HG03378 (cell line): ENCODE measurements around the gene FAM200A.
"Not testable (repeated sequence)": the region's sequence is repeated elsewhere in the genome, so short reads cannot be mapped to it uniquely, and the experiment has no call there.

Source experiments
- ATAC-seq: cut with Tn5 transposase; IDR thresholded peaks from one replicate; pipeline ENCODE4 v1.9.1; 2021; ENCODE audit warnings: mild to moderate bottlenecking, moderate library complexity; ENCODE audit not compliant: unreplicated experiment

FAM200A gene

DNA sequence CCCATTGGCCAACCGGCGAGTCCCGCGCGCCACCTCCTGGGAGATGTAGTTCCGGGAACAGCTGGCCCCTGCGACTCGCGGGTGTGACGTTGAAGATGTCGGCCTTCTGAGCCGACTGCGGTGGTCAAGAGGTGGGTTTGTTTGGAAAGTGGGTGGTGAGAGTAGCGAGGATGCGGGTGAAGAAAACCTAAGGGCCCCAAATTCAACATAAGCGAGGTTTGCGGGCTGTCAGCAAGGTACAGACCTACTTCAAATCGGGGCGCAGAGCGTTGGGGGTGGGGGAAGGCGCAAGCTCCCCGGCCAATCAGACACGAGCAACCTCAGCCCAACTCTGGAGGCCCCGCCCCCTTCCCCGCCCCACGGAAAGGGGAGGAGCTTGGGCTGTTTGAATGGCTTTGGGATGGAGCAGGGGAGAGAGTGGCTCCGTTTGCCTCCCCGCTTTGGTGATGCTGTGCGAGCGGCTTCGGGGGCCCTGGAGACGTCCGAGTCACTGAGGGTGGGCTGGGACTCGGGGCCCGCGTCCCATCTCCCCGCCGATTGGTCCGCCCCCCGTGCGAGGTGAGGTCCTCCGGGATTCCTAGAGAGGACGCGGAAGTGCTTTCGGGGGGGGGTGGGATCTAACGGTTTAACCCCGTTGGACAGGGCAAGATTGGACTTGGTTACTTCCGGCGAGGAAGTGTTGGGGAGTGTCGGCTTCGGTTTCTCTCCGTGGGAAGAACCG is 47.2 kb downstream of the FAM200A start, which contains the start of gene ZKSCAN5:
Gene ZKSCAN5, plus strand, starts transcription at position 60 of the 721 bp plus-strand sequence. CDS start 1,383 bp downstream, outside the sequence.
- ATAC-seq, result peak; percentile 66

DNA sequence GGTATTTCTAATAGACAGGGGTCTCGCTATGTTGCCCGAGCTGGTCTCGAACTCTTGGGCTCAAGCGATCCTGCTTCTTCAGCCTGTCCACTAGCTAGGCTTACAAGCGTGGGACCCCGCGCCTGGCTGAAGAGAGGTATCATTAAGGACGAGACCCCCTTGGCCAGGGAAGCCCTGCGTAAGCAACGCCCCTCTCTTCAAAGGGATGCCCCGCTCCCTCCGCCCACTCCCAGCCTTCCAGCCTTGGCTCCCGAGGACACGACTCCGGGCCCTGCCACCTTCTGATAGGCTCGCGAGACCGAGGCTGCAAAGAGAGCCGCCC is 47.7 kb downstream of the FAM200A start:
- no peak for ATAC-seq

DNA sequence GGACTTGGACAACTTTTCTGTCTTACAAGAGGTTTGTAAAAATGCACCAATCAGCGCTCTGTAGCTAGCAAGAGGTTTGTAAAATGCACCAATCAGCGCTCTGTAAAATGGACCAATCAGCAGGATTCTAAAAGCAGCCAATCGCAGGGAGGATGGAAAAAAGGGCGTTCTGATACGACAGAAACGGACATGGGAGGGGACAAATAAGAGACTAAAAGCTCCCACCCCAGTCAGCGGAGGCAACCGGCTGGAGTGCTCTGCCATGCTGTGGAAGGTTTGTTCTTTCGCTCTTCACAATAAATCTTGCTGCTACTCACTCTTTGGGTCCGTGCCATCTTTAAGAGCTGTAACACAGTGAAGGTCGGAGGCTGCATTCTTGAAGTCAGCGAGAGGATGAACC is 50.7 kb downstream of the FAM200A start:
- not testable (repeated sequence) for ATAC-seq

DNA sequence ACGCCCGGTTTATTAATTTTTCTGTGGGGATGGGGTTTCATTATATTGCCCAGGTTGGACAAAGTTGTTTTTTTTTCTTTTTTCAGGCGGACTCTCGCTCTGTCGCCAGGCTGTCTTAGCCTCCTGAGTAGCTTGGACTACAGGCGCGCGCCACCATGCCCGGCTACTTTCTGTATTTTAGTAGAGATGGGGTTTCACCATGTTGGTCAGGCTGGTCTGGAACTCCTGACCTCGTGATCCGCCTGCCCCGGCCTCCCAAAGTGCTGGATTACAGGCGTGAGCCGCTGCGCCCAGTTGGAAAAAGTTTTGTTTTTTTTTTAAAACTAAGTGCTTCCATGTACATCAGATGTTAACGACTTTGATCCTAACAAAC is 51.3 kb downstream of the FAM200A start:
- no peak for ATAC-seq

DNA sequence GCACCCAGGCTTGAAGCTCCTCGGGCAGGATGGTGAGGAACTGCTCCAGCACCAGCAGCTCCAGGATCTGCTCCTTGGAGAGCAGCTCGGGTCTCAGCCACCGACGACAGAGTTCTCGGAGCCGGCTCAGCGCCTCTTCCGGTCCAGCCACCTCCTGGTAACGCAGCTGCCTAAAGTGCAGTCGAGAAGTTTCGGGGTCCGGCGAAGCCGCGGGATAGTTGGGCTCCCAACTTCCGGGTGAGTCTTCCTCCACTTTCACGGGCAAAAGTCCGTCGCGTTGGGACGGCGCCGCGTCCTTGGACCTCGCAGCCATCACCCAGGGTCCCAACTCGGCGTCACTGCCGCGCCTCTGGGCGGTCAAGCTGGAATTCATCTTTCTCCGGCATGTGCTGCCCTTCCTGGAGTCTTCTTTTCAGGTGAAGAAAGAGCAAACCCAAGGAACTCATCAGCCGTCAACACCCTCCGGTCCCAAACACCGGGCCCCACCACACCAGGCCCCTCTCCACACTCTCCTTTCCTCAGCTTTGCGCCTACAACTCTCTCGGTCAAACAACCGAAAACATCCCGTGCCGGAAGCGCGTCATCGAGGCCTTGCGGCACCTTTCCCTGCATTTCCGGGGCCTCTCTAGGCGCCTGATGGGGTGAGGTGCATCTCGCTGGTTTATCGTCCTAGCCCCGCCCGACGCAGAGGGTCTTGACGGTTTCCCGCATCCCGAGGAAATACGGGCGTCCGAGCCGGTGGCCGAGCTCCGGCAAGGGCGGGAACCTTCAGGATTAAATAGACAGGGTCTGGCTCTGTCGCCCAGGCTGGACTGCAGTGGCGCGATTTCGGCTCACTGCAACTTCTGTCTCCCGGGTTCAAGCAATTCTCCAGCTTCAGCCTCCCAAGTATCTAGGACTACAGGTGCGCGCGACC is 51.9 kb downstream of the FAM200A start, which contains the start of gene ZNF394:
Gene ZNF394, minus strand, starts transcription at position 561 of the 916 bp plus-strand sequence. Its CDS starts 188 bp downstream, at position 373.
- peak; percentile 44 for ATAC-seq

DNA sequence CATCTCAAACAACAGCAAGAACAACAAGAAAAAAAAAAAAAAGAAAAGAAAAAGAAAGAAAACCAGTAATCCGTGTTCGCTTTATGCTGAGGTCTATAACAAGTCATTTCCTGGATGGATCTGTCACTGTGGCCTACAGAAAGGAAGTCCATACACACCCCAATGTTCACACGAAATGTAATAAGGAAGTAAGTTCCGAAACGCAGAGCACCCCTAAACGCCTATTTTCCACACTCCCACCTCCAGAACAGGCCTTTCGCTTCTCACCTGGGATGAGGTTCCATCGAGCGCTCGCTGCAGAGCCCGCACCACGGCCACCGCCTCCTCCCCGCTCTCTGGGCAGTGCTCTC is 52.6 kb downstream of the FAM200A start:
- peak; percentile 14 for ATAC-seq

DNA sequence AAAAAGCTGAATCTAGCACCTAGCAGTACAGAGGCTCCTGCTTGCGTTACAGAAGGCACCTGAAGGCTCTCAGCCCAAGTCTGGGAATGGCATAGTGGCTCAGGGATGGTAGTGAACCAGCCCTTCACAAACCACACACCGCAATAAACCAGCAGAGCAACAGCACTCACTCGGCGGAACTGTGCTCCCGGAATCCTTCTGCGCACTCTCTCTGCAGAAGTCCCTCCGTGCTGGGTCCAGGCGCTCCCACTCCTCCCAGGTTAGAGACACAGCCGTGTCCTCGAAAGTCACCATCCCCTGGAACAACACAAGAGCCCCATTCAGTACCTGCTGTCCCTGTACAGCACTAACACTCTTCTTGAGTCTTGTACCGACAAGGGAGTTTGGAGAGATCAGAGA is 53.4 kb downstream of the FAM200A start:
- ATAC-seq, result no peak

DNA sequence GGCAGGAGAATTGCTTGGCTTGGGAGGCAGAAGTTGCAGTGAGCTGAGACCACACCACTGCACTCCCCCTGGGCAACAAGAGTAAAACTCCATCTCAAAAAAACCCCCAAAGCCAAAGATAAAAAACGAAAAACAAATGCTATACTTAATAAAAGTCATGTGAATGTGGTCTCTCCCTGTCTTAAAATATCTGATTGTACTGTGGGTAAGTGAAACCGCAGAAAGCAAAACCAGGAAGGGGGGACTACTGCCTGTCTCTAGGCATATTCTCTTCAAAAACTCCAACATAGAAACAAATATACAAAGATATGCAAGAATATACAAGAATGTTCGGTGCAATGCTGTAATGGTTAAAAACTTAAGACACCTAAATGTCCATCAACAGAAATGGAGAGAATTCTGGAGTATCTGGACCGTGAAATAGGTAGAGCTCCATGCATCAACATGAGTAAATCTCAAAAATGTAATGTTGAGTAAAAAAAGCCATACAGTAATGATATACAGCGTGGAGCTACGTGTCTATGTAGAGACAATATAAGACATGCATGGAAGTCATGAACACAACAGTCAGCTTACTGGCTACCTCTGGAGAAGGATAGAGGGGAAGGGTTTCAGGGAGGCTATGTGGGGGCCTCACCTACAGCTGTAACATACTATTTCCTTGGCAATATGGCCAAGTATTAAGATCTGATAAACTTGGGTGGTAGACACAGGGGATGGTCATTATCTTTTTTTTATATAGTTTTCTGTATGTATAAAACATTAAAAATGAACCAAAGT is 54.0 kb downstream of the FAM200A start:
- ATAC-seq, result no peak
